ENCODE measurements around the gene NAA11.

DNA sequence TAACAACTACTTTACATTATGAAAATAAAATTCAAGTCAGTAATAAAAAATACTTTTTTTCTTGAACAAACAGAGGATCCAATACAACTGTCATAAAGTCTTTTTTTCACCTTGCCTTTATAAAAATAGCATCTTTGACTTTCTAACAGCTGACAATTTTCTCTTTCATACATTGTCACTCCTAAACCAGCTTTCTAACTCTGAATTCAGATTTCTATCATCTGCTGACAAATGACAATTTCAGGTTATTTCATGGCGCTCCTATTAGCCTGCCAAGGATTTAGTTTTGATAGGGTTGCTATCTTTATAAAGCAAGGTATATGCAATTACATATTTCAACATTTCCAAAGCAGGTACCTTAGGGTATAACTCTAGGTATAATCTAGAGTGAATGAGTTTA lies 14.6 kb downstream of the NAA11 start:
- TF ChIP-seq, protein P1, sequence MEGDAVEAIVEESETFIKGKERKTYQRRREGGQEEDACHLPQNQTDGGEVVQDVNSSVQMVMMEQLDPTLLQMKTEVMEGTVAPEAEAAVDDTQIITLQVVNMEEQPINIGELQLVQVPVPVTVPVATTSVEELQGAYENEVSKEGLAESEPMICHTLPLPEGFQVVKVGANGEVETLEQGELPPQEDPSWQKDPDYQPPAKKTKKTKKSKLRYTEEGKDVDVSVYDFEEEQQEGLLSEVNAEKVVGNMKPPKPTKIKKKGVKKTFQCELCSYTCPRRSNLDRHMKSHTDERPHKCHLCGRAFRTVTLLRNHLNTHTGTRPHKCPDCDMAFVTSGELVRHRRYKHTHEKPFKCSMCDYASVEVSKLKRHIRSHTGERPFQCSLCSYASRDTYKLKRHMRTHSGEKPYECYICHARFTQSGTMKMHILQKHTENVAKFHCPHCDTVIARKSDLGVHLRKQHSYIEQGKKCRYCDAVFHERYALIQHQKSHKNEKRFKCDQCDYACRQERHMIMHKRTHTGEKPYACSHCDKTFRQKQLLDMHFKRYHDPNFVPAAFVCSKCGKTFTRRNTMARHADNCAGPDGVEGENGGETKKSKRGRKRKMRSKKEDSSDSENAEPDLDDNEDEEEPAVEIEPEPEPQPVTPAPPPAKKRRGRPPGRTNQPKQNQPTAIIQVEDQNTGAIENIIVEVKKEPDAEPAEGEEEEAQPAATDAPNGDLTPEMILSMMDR (IDR thresholded peaks at IDR 0.05): no peak
- TF ChIP-seq POLR2A (IDR thresholded peaks at IDR 0.05): no peak
